GM19452 (cell line): ENCODE results near the gene NECTIN1.

ENCODE experiments used
- ATAC-seq: cut with Tn5 transposase; IDR thresholded peaks from one replicate; pipeline ENCODE4 v1.9.1; 2021; ENCODE audit not compliant: unreplicated experiment

Gene NECTIN1

DNA sequence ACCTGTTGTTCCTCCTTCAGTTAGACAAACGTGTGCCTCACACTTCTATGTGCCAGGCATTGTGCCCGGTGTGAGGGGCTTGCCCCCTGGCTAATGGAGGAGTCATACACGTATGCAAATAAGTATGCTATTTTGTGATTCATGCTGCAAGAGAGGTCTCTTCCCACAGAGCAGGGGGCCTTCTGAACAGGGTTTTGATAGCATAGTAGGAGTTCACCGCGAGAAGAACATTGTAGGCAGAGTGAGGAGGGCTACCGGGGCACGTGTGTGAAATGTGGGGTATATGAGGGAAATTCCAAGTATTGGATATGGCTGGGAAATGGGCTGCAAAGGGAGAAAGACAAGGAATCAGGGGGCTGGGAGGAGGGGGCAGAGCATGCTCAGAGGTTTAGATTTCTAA is 84.5 kb downstream of the NECTIN1 start:
- no peak for ATAC-seq

GRCh38 chr11:119643876-119644225 is 85.1 kb downstream of the NECTIN1 start:
- no peak for ATAC-seq

DNA sequence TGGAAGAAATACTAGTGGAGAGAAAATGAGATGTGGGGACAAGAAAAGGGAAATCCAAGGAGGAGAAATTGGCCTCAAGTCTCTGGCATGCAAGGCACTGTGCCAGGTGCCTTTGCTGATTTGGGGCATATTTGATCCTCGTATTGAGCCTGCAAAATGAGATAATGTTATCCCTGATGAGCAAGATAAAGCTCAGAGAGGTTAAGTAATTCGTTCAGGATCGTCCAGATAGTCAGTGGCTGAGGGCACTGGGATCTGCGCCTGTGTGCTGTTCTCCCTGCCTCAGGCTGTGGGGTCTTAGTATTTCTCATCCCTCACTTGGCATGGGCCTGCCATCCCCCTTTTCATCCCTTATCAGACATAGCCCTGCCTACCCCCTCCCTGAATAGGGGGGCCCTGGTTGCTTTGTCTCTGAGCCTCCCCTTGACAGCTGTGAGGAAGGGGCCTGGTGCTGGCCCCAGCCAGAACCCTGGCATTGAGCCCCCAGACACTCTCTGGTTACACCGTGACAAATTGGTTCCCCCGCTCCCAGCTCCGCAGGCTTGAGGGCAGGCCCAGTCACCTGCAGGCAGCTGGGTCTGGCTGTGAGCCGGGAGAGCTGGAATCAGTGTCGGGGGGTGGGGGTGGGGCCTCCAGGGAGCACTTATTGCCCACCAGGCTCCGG is 85.7 kb downstream of the NECTIN1 start:
- ATAC-seq: no peak

GRCh38 chr11:119641983-119642745 is 86.8 kb downstream of the NECTIN1 start:
- no peak for ATAC-seq

- no peak for ATAC-seq
Observed at GRCh38 chr11:119640541-119640940, 88.5 kb downstream of the NECTIN1 start.

DNA sequence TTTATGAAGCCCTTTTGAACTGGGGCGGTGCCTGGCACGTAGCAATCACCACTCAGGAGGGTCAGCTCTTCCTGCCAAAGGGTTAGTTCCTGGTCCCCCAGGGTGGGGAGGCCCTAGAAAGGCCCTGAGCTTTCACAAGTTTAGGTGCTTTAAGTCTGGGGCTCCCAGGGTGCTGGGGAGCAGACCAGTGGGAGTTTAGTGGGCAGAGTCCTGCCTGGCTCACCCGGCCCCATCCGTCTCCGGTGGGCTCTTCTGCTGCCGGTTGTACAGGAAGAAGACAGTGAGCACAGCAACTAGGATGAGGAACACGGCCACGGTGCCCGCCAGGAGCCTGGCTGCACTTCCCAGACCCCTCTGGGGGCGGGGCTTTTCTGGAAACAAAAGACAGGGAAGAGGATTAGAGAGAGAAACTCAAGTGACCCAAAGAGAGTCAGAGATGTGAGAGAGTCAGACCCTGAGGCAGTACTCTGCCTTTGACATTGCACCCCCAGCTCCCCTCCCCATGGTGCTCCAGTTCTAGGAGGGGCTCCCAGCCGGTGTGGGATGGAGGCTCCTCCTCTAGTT is 89.3 kb downstream of the NECTIN1 start:
- no peak for ATAC-seq

GRCh38 chr11:119638851-119639250 is 90.1 kb downstream of the NECTIN1 start:
- no peak for ATAC-seq

DNA sequence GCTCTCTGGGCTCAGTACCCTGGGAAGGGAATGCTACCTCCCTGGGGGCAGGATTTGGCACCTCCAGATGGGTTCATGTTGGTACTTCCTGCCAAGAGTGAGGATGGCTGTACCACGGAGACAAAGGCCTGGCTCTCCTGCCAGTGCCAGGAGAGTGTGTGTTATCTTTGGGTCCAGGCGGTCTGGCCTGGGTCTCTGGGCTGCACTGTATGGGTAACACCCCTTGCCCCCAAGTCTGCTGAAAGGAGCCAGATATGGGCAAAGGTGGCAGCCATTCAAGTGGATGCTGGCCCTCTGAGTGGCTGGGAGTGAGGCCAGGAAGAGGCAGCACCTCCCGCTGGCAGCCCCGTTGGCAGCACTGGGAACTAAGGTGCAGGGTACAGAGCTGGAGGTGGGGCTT is 91.5 kb downstream of the NECTIN1 start:
- ATAC-seq: no peak

GRCh38 chr11:119635776-119636175 is 93.2 kb downstream of the NECTIN1 start:
- no peak for ATAC-seq

- ATAC-seq: no peak
Observed at GRCh38 chr11:119635041-119635740, 93.8 kb downstream of the NECTIN1 start.

DNA sequence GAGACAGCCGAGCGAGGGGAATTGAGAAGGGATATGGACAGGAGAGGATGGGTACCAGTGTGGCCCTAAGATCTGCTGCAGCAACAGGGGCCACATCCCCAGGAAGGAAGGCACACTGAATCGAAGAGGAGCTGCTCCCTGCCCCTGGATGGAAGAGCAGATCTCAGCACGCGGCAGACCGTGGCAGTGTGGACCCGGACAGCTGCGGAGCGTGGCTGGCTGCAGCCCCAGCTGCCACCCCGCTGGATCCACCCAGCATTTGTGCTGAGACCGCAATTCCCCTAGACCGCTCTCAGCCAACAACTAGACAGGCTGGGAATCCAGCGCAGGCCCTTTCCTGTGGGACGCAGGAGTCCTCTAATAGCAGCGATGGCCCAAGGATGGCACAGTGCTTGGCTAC is 94.7 kb downstream of the NECTIN1 start:
- no peak for ATAC-seq

DNA sequence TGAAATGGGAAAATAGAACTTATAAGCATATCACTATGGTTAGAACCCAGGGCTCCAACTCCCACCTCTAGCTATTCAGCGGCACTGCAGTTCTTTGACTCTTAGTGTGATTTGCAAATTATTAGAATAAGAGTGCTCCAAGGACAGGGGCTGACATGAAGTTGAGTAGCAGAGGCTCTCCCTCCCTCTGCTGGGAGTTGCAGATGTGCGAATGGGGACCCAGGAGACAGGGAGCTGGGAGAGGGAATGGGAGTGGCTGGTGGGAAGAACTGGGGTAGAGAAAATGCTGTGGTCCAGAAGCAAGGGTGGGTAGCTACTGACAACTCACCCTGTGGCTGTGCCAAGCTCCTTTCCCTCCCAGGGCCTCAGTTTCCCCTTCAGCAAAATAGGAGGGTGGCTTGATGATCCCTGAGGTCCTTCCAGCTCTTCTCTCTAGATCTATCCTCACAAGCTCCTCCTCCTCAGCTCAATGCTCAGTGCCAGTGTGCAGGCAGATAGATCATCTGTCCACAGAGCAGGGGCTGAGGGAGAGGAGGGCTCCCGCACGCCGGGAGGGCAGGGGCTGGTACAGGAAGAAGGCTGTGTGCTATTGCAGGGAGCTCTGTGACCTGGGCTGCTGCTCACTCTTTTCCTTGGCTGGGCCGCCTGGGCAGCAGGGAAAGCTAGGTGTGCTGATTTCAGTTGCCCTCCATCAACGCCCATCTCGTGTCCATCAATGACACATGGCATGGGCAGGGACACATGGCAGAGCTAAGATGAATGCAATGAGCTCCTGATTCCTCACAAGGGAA is 99.0 kb downstream of the NECTIN1 start:
- ATAC-seq: no peak

DNA sequence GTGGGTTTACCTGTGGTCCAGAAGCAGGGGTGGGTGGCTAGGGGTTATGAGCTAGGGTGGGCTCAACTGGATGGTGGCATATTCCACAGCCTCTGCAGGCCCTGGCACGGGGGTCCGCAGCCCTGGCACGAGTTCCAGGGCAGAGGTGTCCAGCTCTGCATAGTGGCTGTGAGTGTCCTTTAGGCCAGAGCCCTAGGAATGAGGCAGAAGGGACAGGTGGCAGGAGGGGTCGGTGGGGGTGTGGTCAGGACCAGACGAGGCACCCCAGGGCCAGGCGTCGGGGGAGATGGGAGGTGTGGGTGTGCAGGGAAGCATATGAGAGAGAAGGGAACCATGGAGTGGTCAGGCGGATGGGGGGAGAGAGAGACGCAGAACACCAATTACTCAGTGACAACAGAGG is 99.9 kb downstream of the NECTIN1 start:
- ATAC-seq: no peak

GRCh38 chr11:119627286-119627685 is 101.7 kb downstream of the NECTIN1 start:
- ATAC-seq: no peak

- no peak for ATAC-seq
Observed at GRCh38 chr11:119626871-119627270, 102.1 kb downstream of the NECTIN1 start.

DNA sequence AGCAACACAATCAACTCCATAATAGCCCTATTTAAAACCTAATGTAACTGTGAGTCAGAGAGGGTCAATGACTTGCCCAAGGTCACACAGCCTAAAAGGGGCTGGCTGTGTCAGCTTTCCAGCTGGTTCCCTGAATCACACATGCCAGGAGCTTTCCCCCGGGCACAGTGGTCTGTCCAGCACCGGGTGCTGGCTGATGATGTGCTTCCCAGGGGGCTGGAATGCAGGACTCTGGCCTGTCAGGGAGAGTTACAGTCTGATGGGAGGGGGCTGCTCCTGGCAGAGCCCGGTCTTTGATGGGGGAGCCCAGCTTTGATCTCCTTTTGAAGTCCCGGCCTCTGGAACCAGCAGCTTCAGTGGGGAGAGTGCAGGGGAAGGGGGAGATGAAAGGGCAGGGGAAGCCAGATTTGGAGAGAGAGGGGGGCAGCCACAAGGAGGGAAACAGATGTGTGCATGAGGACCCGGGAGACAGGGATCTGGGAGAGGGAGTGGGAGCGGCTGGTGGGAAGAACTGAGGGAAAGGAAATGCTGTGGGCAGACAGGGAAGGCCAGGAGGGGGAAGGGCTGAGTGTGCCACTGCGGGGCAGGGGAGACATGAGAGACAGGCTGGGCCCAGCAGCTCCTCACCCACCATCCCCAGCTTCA is 102.7 kb downstream of the NECTIN1 start:
- no peak for ATAC-seq

DNA sequence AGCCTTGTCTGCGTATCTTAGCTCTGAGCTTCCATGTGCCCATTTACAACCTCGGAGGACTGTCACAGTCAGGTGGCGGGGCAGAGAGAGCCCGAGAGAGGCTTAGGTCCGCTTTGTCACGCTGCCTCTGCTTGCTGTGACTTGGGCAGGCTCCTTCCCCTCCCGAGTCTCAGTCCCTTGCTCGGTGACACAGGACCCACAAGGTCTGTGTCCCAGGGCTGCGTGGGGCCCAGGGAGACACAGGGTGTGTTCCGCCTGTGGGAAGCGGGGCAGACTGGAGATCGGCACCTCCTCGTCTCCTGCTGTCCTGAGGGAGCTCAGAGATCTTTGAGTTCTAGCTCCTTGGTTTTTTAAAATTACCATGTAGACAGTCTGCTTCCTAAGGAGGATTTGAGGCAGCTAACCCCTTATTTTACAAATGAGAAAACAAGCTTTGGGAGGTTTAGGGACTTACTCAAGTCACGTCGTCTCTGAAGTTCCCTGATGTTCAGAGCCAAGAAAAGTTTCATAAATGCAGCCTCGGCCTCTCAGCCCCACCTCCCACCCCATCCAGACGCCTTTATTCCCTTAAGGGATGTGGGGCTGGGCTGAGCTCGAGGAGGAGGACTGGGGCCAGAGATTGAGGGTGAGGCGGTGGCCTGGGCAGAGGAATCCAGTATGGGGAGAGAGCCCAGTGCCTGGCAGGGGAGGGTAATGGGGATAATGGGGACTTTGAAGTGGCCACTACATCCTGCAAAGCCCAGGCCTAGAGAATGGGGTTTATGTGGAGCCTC is 103.6 kb downstream of the NECTIN1 start:
- ATAC-seq: no peak

- ATAC-seq: no peak
Observed at GRCh38 chr11:119624629-119625028, 104.4 kb downstream of the NECTIN1 start.

- ATAC-seq: no peak
Observed at GRCh38 chr11:119624102-119624615, 104.8 kb downstream of the NECTIN1 start.

DNA sequence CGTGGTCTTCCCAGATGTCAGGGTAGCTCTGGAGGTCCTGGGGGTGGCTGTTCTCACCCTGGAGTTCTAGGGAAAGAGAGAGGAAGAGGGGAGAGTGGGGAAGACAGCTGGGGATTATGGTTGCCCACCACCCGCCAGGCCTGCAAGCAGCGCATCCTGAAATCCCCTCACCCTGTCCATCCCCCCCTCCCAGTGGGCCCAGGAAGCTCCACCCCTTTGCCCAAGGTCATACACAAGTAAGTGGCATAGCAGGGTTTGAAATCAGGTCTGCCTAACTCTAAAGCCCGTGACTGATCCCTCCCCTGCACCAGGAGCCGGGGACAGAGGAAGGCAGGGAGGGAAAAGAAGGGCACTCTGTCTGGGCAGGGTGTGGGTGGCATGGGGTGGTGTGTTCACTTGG is 105.3 kb downstream of the NECTIN1 start:
- no peak for ATAC-seq
